DND-41 (cell line): Measurements from ENCODE around the gene NPFFR1.

Experiments
- ATAC-seq: fragments of 200-7000 bp; cut with Tn5 transposase; 3 replicates; pipeline ENCODE4 v1.9.1; 2021; ENCODE audit warnings: low read depth; ENCODE audit not compliant: insufficient read depth
- DNase-seq: peaks from one replicate; pipeline ENCODE4 v3.0.0-alpha.2; 2020
- H2AFZ ChIP-seq: 2 replicates; pipeline ENCODE4 v1.6.0; 2012; ENCODE audit warnings: low read depth, low read length
- H3K27ac ChIP-seq: 2 replicates; pipeline ENCODE4 v1.5.1; 2012; ENCODE audit warnings: low read length, inconsistent platforms
- H3K27me3 ChIP-seq: fragments of 200-600 bp; sonication (generic); 2 replicates; pipeline ENCODE4 v1.6.0; 2012; ENCODE audit warnings: low read length, mild to moderate bottlenecking, inconsistent platforms; ENCODE audit not compliant: insufficient read depth, poor library complexity
- H3K36me3 ChIP-seq: 2 replicates; pipeline ENCODE4 v1.5.1; 2012; ENCODE audit warnings: low read length, inconsistent platforms; ENCODE audit not compliant: insufficient read depth
- H3K4me1 ChIP-seq: 2 replicates; pipeline ENCODE4 v1.5.1; 2012; ENCODE audit warnings: mild to moderate bottlenecking, low read length; ENCODE audit not compliant: insufficient read depth
- H3K4me2 ChIP-seq: 2 replicates; pipeline ENCODE4 v1.6.0; 2012; ENCODE audit warnings: mild to moderate bottlenecking, moderate library complexity, low read length, inconsistent platforms; ENCODE audit not compliant: insufficient read depth
- H3K4me3 ChIP-seq, 2 experiments: fragments of 200-600 bp in 1 of 2; shearing (Covaris generic) in 1 of 2; 2 replicates each; pipeline ENCODE4 v1.5.1; 2012 to 2016; ENCODE audit warnings: inconsistent platforms in 2 of 2, low read length in 2 of 2, mild to moderate bottlenecking in 2 of 2, low read depth in 1 of 2, moderate library complexity in 1 of 2
- H3K79me2 ChIP-seq: 2 replicates; pipeline ENCODE4 v1.6.0; 2012; ENCODE audit warnings: low read length, inconsistent platforms; ENCODE audit not compliant: insufficient read depth
- H3K9ac ChIP-seq: 2 replicates; pipeline ENCODE4 v1.6.0; 2012; ENCODE audit warnings: low read depth, mild to moderate bottlenecking, inconsistent platforms, low read length, moderate library complexity
- H3K9me3 ChIP-seq: 2 replicates; pipeline ENCODE4 v1.5.1; 2012; ENCODE audit warnings: low read length, moderate library complexity, mild to moderate bottlenecking, inconsistent platforms; ENCODE audit not compliant: insufficient read depth, severe bottlenecking
- H4K20me1 ChIP-seq: 2 replicates; pipeline ENCODE4 v1.6.0; 2012; ENCODE audit warnings: low read length; ENCODE audit not compliant: insufficient read depth
- CTCF ChIP-seq: IDR thresholded peaks from 2 replicates; pipeline ENCODE4 v1.5.1; 2012; ENCODE audit warnings: borderline replicate concordance, low read length, moderate library complexity, mild to moderate bottlenecking; ENCODE audit not compliant: poor library complexity, severe bottlenecking; ENCODE audit errors: extremely low read depth
- EZH2 ChIP-seq: IDR thresholded peaks from 3 replicates; pipeline ENCODE4 v1.6.1; 2012; ENCODE audit warnings: borderline replicate concordance, low read depth, mild to moderate bottlenecking, moderate library complexity, low read length, inconsistent platforms; ENCODE audit not compliant: severe bottlenecking

Gene NPFFR1

GRCh38 chr10:70324951-70325781, 41.4 kb upstream of the NPFFR1 start:
- Histone ChIP-seq H3K9me3 (no peaks in the 10 kb centered on the region), H3K4me2 (no peak overlapping the region), H3K4me3 (no peak overlapping the region), H3K4me1 (no peaks in the 10 kb centered on the region), H3K36me3 (peaks cover 40% of the 10 kb centered on the region), H2AFZ (no peak overlapping the region), H3K9ac (no peak overlapping the region), H3K79me2 (peaks cover 3% of the 10 kb centered on the region; the same call in 1 of the 2 replicates), H3K27me3 (no peaks in the 10 kb centered on the region), H3K27ac (no peak overlapping the region), H4K20me1 (peaks cover 29% of the 10 kb centered on the region)
- no peak for DNase-seq
- TF ChIP-seq EZH2 (no peak), CTCF (no peak)
- no peak for ATAC-seq

DNA sequence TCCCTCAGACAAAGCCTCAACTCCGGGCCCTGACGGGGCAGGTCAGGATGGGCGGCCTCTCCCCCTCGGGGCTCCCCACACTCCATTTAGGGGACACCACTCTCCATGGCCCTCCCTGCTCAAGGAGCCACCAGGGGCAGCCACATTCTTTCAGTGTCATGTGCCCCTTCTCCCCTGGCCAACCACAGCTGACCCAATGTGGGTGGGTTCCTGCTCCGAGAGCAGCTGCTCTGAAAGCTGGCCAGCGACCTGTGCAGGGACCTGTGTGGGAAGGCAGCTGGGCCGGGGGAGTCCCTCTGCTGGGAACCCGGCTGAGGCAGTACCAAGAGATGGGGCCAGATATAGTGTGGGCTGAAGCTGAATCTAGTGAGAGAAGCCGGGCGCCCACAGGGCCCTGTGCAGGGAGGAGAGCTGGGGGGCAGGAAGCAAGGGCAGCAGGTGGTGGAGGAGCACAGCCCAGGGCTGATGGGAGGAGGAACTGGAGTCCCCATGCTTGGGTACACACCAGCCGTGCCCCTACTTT, 40.6 kb upstream of the NPFFR1 start:
- Histone ChIP-seq H3K27me3 (no peaks in the 10 kb centered on the region), H4K20me1 (peaks cover 29% of the 10 kb centered on the region), H3K4me1 (no peaks in the 10 kb centered on the region), H3K9me3 (no peaks in the 10 kb centered on the region), H3K4me3 (no peak overlapping the region), H2AFZ (no peak overlapping the region), H3K9ac (no peak overlapping the region), H3K79me2 (peaks cover 3% of the 10 kb centered on the region; the same call in 1 of the 2 replicates), H3K4me2 (no peak overlapping the region), H3K36me3 (peaks cover 41% of the 10 kb centered on the region), H3K27ac (no peak overlapping the region)
- TF ChIP-seq EZH2 (no peak), CTCF (no peak)
- ATAC-seq (no peak), DNase-seq (no peak)

DNA sequence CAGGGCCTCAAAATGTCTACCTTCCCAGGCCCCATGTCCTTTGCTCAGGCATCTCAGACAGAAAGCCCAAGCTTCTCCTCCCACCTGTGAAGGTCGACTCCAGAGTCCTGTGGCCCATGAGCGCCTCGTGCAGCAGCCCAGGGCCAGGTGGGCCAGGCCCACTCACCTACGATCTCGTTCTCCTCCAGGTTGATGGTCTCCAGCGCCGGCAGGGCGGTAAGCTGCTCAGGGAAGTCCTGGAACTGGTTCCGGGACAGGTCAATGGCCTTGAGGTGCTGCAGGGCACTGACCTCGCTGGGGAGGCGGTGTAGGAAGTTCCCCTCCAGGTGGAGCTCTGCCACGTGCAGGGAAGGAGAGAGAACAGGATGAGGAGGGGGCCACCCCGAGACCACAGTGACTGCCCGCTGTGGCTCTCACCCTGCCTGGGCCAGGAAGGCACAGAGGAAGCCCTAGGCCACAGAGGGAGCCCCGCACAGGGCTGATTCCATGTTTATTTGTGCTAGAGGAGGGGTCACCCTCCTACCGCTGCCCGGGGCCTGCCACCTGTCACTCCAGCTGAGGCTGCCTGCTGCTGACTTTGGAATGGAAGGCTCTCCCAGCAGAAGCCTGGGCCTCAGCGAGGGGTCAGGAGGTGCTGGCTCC, 40.0 kb upstream of the NPFFR1 start:
- no peak overlapping the region for H2AFZ ChIP-seq
- no peak overlapping the region for H3K4me3 ChIP-seq
- H3K9ac ChIP-seq, result no peak overlapping the region
- no peak overlapping the region for H3K27ac ChIP-seq
- DNase-seq (no peak), ATAC-seq (no peak)
- no peaks in the 10 kb centered on the region for H3K9me3 ChIP-seq
- H3K79me2 ChIP-seq, result peaks cover 3% of the 10 kb centered on the region; the same call in 1 of the 2 replicates
- no peaks in the 10 kb centered on the region for H3K4me1 ChIP-seq
- H3K4me2 ChIP-seq, result no peak overlapping the region
- H4K20me1 ChIP-seq, result peaks cover 29% of the 10 kb centered on the region
- peaks cover 44% of the 10 kb centered on the region for H3K36me3 ChIP-seq
- TF ChIP-seq EZH2, result no peak
- TF ChIP-seq CTCF, result no peak
- H3K27me3 ChIP-seq, result no peaks in the 10 kb centered on the region
